Measurements from ENCODE around the gene ZCCHC8.

Gene ZCCHC8

GRCh38 chr12:122544537-122544936 is 43.8 kb upstream of the ZCCHC8 start:
- no peaks in the 10 kb centered on the region for H4K20me1 ChIP-seq (ENCODE audit: control insufficient read depth, insufficient read depth, low read depth, low read length)
- H3K9me3 ChIP-seq (ENCODE audit: control insufficient read depth, insufficient read depth, low read length): no peaks in the 10 kb centered on the region
- no peak overlapping the region for H3K4me3 ChIP-seq (ENCODE audit: low read length)
- peaks cover 20% of the 10 kb centered on the region for H3K4me1 ChIP-seq (ENCODE audit: control insufficient read depth, low read length)
- TF ChIP-seq EZH2phosphoT487 (IDR thresholded peaks at IDR 0.05; ENCODE audit: borderline replicate concordance, low read length): no peak
- no peak for TF ChIP-seq CTCF (IDR thresholded peaks at IDR 0.05; ENCODE audit: low read depth, low read length, poor library complexity, severe bottlenecking)
- H3K27ac ChIP-seq (ENCODE audit: low read depth, low read length): no peak overlapping the region
- no peak overlapping the region for H3K4me2 ChIP-seq (ENCODE audit: low read length)
- H3F3A ChIP-seq (ENCODE audit: control insufficient read depth, insufficient read depth): peaks cover 8% of the 10 kb centered on the region; the same call in 1 of the 2 replicates
- H3K79me2 ChIP-seq (ENCODE audit: control insufficient read depth, low read length): peaks cover 9% of the 10 kb centered on the region
- no peaks in the 10 kb centered on the region for H3K9me2 ChIP-seq (replicated peaks; ENCODE audit: control insufficient read depth, low read length)
- peaks cover 76% of the 10 kb centered on the region for H3K36me3 ChIP-seq (ENCODE audit: control insufficient read depth, low read length)
- H3K27me3 ChIP-seq (ENCODE audit: control insufficient read depth, low read length): no peaks in the 10 kb centered on the region

- Histone ChIP-seq H3K27ac (ENCODE audit: low read depth, low read length) (no peak overlapping the region), H3K4me3 (ENCODE audit: low read length) (no peak overlapping the region), H3K27me3 (ENCODE audit: control insufficient read depth, low read length) (no peaks in the 10 kb centered on the region), H3F3A (ENCODE audit: control insufficient read depth, insufficient read depth) (no peaks in the 10 kb centered on the region), H4K20me1 (ENCODE audit: control insufficient read depth, insufficient read depth, low read depth, low read length) (no peaks in the 10 kb centered on the region), H3K79me2 (ENCODE audit: control insufficient read depth, low read length) (peaks cover 32% of the 10 kb centered on the region), H3K9me2 (replicated peaks; ENCODE audit: control insufficient read depth, low read length) (no peaks in the 10 kb centered on the region), H3K9me3 (ENCODE audit: control insufficient read depth, insufficient read depth, low read length) (no peaks in the 10 kb centered on the region), H3K4me1 (ENCODE audit: control insufficient read depth, low read length) (no peaks in the 10 kb centered on the region), H3K36me3 (ENCODE audit: control insufficient read depth, low read length) (peaks cover 81% of the 10 kb centered on the region), H3K4me2 (ENCODE audit: low read length) (no peak overlapping the region)
- no peak for TF ChIP-seq EZH2phosphoT487 (IDR thresholded peaks at IDR 0.05; ENCODE audit: borderline replicate concordance, low read length)
- no peak for TF ChIP-seq CTCF (IDR thresholded peaks at IDR 0.05; ENCODE audit: low read depth, low read length, poor library complexity, severe bottlenecking)
Observed at GRCh38 chr12:122538496-122538895, 37.8 kb upstream of the ZCCHC8 start.

- no peaks in the 10 kb centered on the region for H3K9me3 ChIP-seq (ENCODE audit: control insufficient read depth, insufficient read depth, low read length)
- no peaks in the 10 kb centered on the region for H3K27me3 ChIP-seq (ENCODE audit: control insufficient read depth, low read length)
- H3K4me2 ChIP-seq (ENCODE audit: low read length): no peak overlapping the region
- H3K79me2 ChIP-seq (ENCODE audit: control insufficient read depth, low read length): peaks cover 47% of the 10 kb centered on the region
- H3K4me3 ChIP-seq (ENCODE audit: low read length): no peak overlapping the region
- no peaks in the 10 kb centered on the region for H3F3A ChIP-seq (ENCODE audit: control insufficient read depth, insufficient read depth)
- TF ChIP-seq CTCF (IDR thresholded peaks at IDR 0.05; ENCODE audit: low read depth, low read length, poor library complexity, severe bottlenecking) (no peak), EZH2phosphoT487 (IDR thresholded peaks at IDR 0.05; ENCODE audit: borderline replicate concordance, low read length) (no peak)
- no peaks in the 10 kb centered on the region for H4K20me1 ChIP-seq (ENCODE audit: control insufficient read depth, insufficient read depth, low read depth, low read length)
- no peaks in the 10 kb centered on the region for H3K9me2 ChIP-seq (replicated peaks; ENCODE audit: control insufficient read depth, low read length)
- no peak overlapping the region for H3K27ac ChIP-seq (ENCODE audit: low read depth, low read length)
- H3K4me1 ChIP-seq (ENCODE audit: control insufficient read depth, low read length): no peaks in the 10 kb centered on the region
- H3K36me3 ChIP-seq (ENCODE audit: control insufficient read depth, low read length): peaks cover 84% of the 10 kb centered on the region
Observed at GRCh38 chr12:122537021-122537420, 36.3 kb upstream of the ZCCHC8 start.

Measured in DOHH2 (cell line).